GM23338 (cell line): ENCODE measurements around the gene PRELID2. TPM values are rescaled to one million over a fixed set of nuclear protein-coding genes. Genes with fewer than 3 reads are reported as not detected.

Experiments
- ATAC-seq: fragments of 200-7000 bp; cut with Tn5 transposase; 3 replicates; pipeline ENCODE4 v1.9.1; 2020
- DNase-seq: peaks from one replicate; pipeline ENCODE4 v3.0.0-alpha.2; 2015; ENCODE audit warnings: low spot score
- H2AFZ ChIP-seq: fragments of 200-600 bp; sonication (generic); 2 replicates; pipeline ENCODE4 v1.8.0; 2016; ENCODE audit warnings: antibody characterized with exemption, mild to moderate bottlenecking, moderate library complexity
- H3F3A ChIP-seq: fragments of 200-600 bp; sonication (generic); replicated peaks from 2 replicates; pipeline ENCODE4 v1.8.0; 2017; ENCODE audit warnings: antibody characterized with exemption, mixed run types, low read depth
- H3K27ac ChIP-seq: fragments of 200-600 bp; sonication (generic); 2 replicates; pipeline ENCODE4 v1.6.1; 2016; ENCODE audit warnings: low read depth
- H3K27me3 ChIP-seq: fragments of 200-600 bp; sonication (generic); 2 replicates; pipeline ENCODE4 v1.8.0; 2016; ENCODE audit warnings: mild to moderate bottlenecking, mixed run types, moderate library complexity; ENCODE audit not compliant: insufficient read depth
- H3K36me3 ChIP-seq: fragments of 200-600 bp; sonication (generic); 2 replicates; pipeline ENCODE4 v1.8.0; 2016; ENCODE audit warnings: mild to moderate bottlenecking; ENCODE audit not compliant: insufficient read depth
- H3K4me1 ChIP-seq: fragments of 200-600 bp; sonication (generic); 2 replicates; pipeline ENCODE4 v1.8.0; 2016; ENCODE audit warnings: mild to moderate bottlenecking, moderate library complexity; ENCODE audit not compliant: insufficient read depth
- H3K4me2 ChIP-seq: fragments of 200-600 bp; sonication (generic); 2 replicates; pipeline ENCODE4 v1.7.1; 2017; ENCODE audit warnings: mixed run types
- H3K4me3 ChIP-seq: fragments of 200-600 bp; sonication (generic); 2 replicates; pipeline ENCODE4 v1.6.1; 2016; ENCODE audit warnings: mixed run types
- H3K79me2 ChIP-seq: fragments of 200-600 bp; sonication (generic); replicated peaks from 2 replicates; pipeline ENCODE4 v1.8.0; 2017; ENCODE audit warnings: mild to moderate bottlenecking; ENCODE audit not compliant: insufficient read depth
- H3K9me2 ChIP-seq: fragments of 200-600 bp; sonication (generic); 2 replicates; pipeline ENCODE4 v1.8.0; 2017; ENCODE audit not compliant: insufficient read depth
- H4K20me1 ChIP-seq: fragments of 200-600 bp; sonication (generic); replicated peaks from 2 replicates; pipeline ENCODE4 v1.8.0; 2017; ENCODE audit warnings: mild to moderate bottlenecking; ENCODE audit not compliant: insufficient read depth
- H3K27ac Mint-ChIP-seq: 2 replicates; pipeline ENCODE4 v1.8.0; 2020; ENCODE audit warnings: inconsistent platforms, mild to moderate bottlenecking, moderate library complexity, mixed read lengths
- H3K27me3 Mint-ChIP-seq: 3 replicates; pipeline ENCODE4 v1.8.0; 2022; ENCODE audit warnings: low read depth, mild to moderate bottlenecking, moderate library complexity, mixed read lengths, inconsistent platforms; ENCODE audit not compliant: insufficient read depth, poor library complexity
- H3K36me3 Mint-ChIP-seq: 3 replicates; pipeline ENCODE4 v1.8.0; 2021; ENCODE audit warnings: low read depth, mild to moderate bottlenecking, inconsistent platforms, moderate library complexity, mixed read lengths
- H3K4me1 Mint-ChIP-seq: 3 replicates; pipeline ENCODE4 v1.8.0; 2020; ENCODE audit warnings: mild to moderate bottlenecking, inconsistent platforms, mixed read lengths
- H3K4me3 Mint-ChIP-seq: 3 replicates; pipeline ENCODE4 v1.8.0; 2021; ENCODE audit warnings: moderate library complexity, mild to moderate bottlenecking, inconsistent platforms, mixed read lengths
- H3K9me3 Mint-ChIP-seq: 3 replicates; pipeline ENCODE4 v1.8.0; 2020; ENCODE audit warnings: moderate library complexity, mild to moderate bottlenecking, inconsistent platforms, mixed read lengths
- CREB1 ChIP-seq: fragments of 250-450 bp; sonication (Bioruptor Pico); IDR thresholded peaks from 2 replicates; pipeline ENCODE4 v1.5.0; 2020; ENCODE audit warnings: low read depth, mild to moderate bottlenecking, moderate library complexity
- EZH2 ChIP-seq: fragments of 200-600 bp; sonication (generic); IDR thresholded peaks from one replicate; pipeline ENCODE4 v1.8.0; 2017; ENCODE audit warnings: antibody characterized with exemption, mild to moderate bottlenecking, low read depth; ENCODE audit not compliant: unreplicated experiment
- polyA plus RNA-seq: library from polyadenylated mRNA; unstranded; fragments of >200 nt; fragmentation: Nextera tagmentation; extraction: Ambion mirVana; gene quantifications from 2 replicates; pipeline ENCODE4 v1.2.1, GENCODE V29; 2016
- total RNA-seq: library from RNA; depleted of rRNA; stranded (reverse); fragments of >200 nt; shearing (Covaris generic); gene quantifications from 2 replicates; pipeline ENCODE4 v1.2.3, GENCODE V29; 2014
- TF ChIP-seq, protein P1 (sequence below): fragments of 250-450 bp; sonication (Bioruptor Pico); IDR thresholded peaks from 2 replicates; pipeline ENCODE4 v1.5.0; 2020; ENCODE audit warnings: mild to moderate bottlenecking, moderate library complexity
- TF ChIP-seq, protein P2 (sequence below), 2 experiments: fragments of 200-600 bp in 1 of 2; sonication (generic) in 1 of 2; conservative IDR thresholded peaks; 2 replicates each; pipeline versions ENCODE4 v1.5.1 to v1.6.1; 2016 to 2017; ENCODE audit warnings: antibody characterized with exemption in 2 of 2, low read depth in 2 of 2, mild to moderate bottlenecking in 2 of 2, moderate library complexity in 1 of 2

PRELID2 gene
- total and polyA plus RNA-seq, 2 experiments from 2014 or later = 9.3 to 9.8 TPM

DNA sequence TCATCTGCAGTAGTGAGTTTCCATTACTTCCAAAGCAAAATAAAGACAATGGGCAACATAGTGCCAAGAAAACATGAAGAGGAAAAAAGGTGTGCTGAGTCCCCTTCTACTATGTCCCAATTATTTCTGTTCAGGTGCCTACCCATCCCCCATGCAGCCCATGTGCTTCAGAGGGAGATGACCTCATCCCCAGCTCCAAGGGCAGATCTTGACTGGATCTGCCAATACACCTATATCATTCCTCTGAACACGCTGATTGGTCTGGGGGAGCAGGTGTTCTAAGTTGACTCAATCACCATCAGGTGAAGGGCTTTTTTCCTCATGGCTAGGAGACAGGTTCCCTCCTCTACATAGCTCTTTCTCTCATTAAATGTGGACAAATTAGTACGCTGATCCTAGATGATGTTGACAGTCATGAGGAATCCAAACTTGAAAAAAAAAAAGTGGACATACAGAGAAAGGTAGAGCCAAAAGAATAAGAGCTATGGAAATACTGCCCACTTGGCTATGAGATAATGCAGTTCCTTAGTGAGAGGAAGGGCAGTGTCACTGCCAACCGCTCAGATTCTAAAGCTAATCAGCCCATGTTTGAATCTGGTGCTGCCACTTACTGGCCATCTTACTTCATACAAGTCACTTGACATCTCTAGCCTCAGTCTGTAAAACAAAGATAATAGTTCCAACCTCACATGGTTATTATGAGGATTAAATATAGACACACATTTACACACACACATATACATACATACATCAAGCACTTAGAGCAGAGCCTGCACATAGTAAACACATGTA lies 23.1 kb downstream of the PRELID2 start:
- Histone ChIP-seq H2AFZ (no peak overlapping the region), H3K9me2 (no peaks in the 10 kb centered on the region), H3K4me2 (no peak overlapping the region), H3K4me1 (no peaks in the 10 kb centered on the region), H3K27me3 (no peaks in the 10 kb centered on the region), H3F3A (no peaks in the 10 kb centered on the region), H3K36me3 (no peaks in the 10 kb centered on the region), H4K20me1 (no peaks in the 10 kb centered on the region), H3K79me2 (no peaks in the 10 kb centered on the region), H3K27ac (no peak overlapping the region), H3K4me3 (no peak overlapping the region)
- no peaks in the 10 kb centered on the region; the same call in 2 of the 3 replicates for H3K9me3 Mint-ChIP-seq
- ATAC-seq (peak; percentile 88), DNase-seq (peak; percentile 54)
- H3K27me3 Mint-ChIP-seq = no peaks in the 10 kb centered on the region
- H3K27ac Mint-ChIP-seq = no peak overlapping the region
- TF ChIP-seq, protein P1, sequence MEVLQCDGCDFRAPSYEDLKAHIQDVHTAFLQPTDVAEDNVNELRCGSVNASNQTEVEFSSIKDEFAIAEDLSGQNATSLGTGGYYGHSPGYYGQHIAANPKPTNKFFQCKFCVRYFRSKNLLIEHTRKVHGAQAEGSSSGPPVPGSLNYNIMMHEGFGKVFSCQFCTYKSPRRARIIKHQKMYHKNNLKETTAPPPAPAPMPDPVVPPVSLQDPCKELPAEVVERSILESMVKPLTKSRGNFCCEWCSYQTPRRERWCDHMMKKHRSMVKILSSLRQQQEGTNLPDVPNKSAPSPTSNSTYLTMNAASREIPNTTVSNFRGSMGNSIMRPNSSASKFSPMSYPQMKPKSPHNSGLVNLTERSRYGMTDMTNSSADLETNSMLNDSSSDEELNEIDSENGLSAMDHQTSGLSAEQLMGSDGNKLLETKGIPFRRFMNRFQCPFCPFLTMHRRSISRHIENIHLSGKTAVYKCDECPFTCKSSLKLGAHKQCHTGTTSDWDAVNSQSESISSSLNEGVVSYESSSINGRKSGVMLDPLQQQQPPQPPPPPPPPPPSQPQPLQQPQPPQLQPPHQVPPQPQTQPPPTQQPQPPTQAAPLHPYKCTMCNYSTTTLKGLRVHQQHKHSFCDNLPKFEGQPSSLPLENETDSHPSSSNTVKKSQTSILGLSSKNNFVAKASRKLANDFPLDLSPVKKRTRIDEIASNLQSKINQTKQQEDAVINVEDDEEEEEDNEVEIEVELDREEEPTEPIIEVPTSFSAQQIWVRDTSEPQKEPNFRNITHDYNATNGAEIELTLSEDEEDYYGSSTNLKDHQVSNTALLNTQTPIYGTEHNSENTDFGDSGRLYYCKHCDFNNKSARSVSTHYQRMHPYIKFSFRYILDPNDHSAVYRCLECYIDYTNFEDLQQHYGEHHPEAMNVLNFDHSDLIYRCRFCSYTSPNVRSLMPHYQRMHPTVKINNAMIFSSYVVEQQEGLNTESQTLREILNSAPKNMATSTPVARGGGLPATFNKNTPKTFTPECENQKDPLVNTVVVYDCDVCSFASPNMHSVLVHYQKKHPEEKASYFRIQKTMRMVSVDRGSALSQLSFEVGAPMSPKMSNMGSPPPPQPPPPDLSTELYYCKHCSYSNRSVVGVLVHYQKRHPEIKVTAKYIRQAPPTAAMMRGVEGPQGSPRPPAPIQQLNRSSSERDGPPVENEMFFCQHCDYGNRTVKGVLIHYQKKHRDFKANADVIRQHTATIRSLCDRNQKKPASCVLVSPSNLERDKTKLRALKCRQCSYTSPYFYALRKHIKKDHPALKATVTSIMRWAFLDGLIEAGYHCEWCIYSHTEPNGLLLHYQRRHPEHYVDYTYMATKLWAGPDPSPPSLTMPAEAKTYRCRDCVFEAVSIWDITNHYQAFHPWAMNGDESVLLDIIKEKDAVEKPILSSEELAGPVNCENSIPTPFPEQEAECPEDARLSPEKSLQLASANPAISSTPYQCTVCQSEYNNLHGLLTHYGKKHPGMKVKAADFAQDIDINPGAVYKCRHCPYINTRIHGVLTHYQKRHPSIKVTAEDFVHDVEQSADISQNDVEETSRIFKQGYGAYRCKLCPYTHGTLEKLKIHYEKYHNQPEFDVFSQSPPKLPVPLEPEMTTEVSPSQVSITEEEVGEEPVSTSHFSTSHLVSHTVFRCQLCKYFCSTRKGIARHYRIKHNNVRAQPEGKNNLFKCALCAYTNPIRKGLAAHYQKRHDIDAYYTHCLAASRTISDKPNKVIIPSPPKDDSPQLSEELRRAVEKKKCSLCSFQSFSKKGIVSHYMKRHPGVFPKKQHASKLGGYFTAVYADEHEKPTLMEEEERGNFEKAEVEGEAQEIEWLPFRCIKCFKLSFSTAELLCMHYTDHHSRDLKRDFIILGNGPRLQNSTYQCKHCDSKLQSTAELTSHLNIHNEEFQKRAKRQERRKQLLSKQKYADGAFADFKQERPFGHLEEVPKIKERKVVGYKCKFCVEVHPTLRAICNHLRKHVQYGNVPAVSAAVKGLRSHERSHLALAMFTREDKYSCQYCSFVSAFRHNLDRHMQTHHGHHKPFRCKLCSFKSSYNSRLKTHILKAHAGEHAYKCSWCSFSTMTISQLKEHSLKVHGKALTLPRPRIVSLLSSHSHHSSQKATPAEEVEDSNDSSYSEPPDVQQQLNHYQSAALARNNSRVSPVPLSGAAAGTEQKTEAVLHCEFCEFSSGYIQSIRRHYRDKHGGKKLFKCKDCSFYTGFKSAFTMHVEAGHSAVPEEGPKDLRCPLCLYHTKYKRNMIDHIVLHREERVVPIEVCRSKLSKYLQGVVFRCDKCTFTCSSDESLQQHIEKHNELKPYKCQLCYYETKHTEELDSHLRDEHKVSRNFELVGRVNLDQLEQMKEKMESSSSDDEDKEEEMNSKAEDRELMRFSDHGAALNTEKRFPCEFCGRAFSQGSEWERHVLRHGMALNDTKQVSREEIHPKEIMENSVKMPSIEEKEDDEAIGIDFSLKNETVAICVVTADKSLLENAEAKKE (CRISPR knock-in tag) = no peak
- TF ChIP-seq CREB1 (no peak), EZH2 (no peak)
- TF ChIP-seq, protein P2, sequence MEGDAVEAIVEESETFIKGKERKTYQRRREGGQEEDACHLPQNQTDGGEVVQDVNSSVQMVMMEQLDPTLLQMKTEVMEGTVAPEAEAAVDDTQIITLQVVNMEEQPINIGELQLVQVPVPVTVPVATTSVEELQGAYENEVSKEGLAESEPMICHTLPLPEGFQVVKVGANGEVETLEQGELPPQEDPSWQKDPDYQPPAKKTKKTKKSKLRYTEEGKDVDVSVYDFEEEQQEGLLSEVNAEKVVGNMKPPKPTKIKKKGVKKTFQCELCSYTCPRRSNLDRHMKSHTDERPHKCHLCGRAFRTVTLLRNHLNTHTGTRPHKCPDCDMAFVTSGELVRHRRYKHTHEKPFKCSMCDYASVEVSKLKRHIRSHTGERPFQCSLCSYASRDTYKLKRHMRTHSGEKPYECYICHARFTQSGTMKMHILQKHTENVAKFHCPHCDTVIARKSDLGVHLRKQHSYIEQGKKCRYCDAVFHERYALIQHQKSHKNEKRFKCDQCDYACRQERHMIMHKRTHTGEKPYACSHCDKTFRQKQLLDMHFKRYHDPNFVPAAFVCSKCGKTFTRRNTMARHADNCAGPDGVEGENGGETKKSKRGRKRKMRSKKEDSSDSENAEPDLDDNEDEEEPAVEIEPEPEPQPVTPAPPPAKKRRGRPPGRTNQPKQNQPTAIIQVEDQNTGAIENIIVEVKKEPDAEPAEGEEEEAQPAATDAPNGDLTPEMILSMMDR (conservative IDR thresholded peaks at IDR 0.05; ENCODE audit: low read depth in 2 of 2) = peak; percentile 49 to 77
- H3K36me3 Mint-ChIP-seq = no peaks in the 10 kb centered on the region
- H3K4me3 Mint-ChIP-seq = no peak overlapping the region
- H3K4me1 Mint-ChIP-seq = no peaks in the 10 kb centered on the region; the same call in 2 of the 3 replicates
